ENCODE data around the gene C19orf12.

The C19orf12 gene

GRCh38 chr19:29714953-29715700 lies at the start of gene C19orf12:
Gene C19orf12, minus strand, starts transcription at chr19:29715261. Its CDS starts 6,848 bp downstream, at chr19:29708413.
- peak; percentile 15 to 77 for DNase-seq

GRCh38 chr19:29764361-29764760 lies 49.3 kb upstream of the C19orf12 start:
- DNase-seq, result no peak

- no peak for DNase-seq
Measured at GRCh38 chr19:29763196-29763595, 48.1 kb upstream of the C19orf12 start.

- DNase-seq, result no peak
Measured at GRCh38 chr19:29761575-29762232, 46.6 kb upstream of the C19orf12 start.

- no peak for DNase-seq
Measured at GRCh38 chr19:29760752-29761502, 45.9 kb upstream of the C19orf12 start.

GRCh38 chr19:29759359-29759758 lies 44.3 kb upstream of the C19orf12 start:
- DNase-seq, result no peak

GRCh38 chr19:29758863-29759262 lies 43.8 kb upstream of the C19orf12 start:
- DNase-seq, result no peak

- no peak for DNase-seq
Measured at GRCh38 chr19:29757551-29757950, 42.5 kb upstream of the C19orf12 start.

GRCh38 chr19:29753934-29754305 lies 38.9 kb upstream of the C19orf12 start:
- no peak for DNase-seq

GRCh38 chr19:29753190-29753933 lies 38.3 kb upstream of the C19orf12 start:
- no peak for DNase-seq

- DNase-seq, result no peak
Measured at GRCh38 chr19:29752450-29753025, 37.5 kb upstream of the C19orf12 start.

GRCh38 chr19:29751932-29752331 lies 36.9 kb upstream of the C19orf12 start:
- DNase-seq, result no peak

GRCh38 chr19:29750001-29750400 lies 34.9 kb upstream of the C19orf12 start:
- no peak for DNase-seq

GRCh38 chr19:29748996-29749849 lies 34.2 kb upstream of the C19orf12 start:
- no peak for DNase-seq

GRCh38 chr19:29745253-29745652 lies 30.2 kb upstream of the C19orf12 start:
- DNase-seq, result no peak

GRCh38 chr19:29743681-29744080 lies 28.6 kb upstream of the C19orf12 start:
- DNase-seq, result no peak

GRCh38 chr19:29741776-29742175 lies 26.7 kb upstream of the C19orf12 start:
- DNase-seq, result no peak

GRCh38 chr19:29741226-29741625 lies 26.2 kb upstream of the C19orf12 start:
- no peak for DNase-seq

GRCh38 chr19:29737461-29738000 lies 22.5 kb upstream of the C19orf12 start:
- no peak for DNase-seq

- DNase-seq, result no peak
Measured at GRCh38 chr19:29735829-29736228, 20.8 kb upstream of the C19orf12 start.

- DNase-seq, result no peak
Measured at GRCh38 chr19:29731331-29731850, 16.3 kb upstream of the C19orf12 start.
